ENCODE data around the gene PCDHGB3. TPM values are rescaled to one million over a fixed set of nuclear protein-coding genes. Genes with fewer than 3 reads are reported as not detected.
A peak's percentile ranks its signal among the peaks of the same experiment; 100 is the strongest.
"Not testable (repeated sequence)": the region's sequence is repeated elsewhere in the genome, so short reads cannot be mapped to it uniquely, and the experiment has no call there.

Gene PCDHGB3
- total RNA-seq, 1 donor from 2014 or later, result 7.6 TPM

GRCh38 chr5:141354900-141355469 lies 15.1 kb upstream of the PCDHGB3 start, which contains the start of gene PCDHGA4:
PCDHGA4 (plus strand) TSS chr5:141355021; CDS start chr5:141355108, 87 bp downstream.
- intact Hi-C loops (cut with DNase I), result no loop called here
- DNase-seq (no peak), ATAC-seq (ENCODE audit: poor library complexity) (no peak)

DNA sequence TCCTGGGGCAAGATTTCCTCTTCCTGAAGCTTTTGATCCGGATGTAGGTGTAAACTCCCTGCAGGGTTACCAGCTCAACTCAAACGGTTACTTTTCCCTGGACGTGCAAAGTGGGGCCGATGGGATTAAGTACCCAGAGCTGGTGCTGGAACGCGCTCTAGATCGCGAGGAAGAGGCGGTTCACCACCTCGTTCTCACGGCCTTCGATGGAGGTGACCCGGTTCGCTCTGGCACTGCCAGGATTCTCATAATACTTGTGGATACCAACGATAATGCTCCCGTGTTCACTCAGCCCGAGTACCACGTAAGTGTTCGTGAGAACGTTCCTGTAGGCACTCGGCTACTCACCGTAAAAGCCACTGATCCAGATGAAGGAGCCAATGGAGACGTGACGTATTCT lies 14.4 kb upstream of the PCDHGB3 start:
- no peak for ATAC-seq (ENCODE audit: poor library complexity)
- DNase-seq, result no peak
- intact Hi-C loops (cut with DNase I), result no loop called here

DNA sequence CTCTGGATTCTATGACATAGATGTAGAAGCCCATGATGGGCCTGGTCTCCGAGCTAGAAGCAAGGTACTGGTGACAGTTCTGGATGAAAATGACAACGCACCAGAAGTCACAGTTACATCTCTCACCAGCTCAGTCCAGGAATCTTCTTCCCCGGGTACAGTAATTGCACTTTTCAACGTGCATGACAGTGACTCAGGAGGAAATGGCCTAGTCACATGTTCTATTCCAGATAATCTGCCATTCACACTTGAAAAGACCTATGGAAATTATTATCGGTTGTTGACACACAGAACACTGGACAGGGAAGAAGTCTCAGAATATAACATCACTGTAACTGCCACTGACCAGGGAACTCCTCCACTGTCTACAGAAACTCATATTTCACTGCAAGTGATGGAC lies 13.9 kb upstream of the PCDHGB3 start:
- DNase-seq, result no peak
- no peak for ATAC-seq (ENCODE audit: poor library complexity)
- intact Hi-C loops (cut with DNase I), result no loop called here

DNA sequence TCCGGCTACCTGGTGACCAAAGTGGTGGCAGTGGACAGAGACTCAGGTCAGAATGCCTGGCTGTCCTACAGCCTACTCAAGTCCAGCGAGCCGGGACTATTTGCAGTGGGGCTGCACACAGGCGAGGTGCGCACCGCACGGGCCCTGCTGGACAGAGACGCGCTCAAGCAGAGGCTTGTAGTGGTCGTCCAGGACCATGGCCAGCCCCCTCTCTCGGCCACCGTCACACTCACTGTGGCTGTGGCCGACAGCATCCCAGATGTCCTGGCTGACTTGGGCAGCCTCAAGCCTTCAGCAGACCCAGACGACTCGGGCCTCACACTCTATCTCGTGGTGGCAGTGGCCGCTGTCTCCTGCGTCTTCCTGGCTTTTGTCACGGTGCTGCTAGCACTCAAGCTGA lies 13.1 kb upstream of the PCDHGB3 start:
- ATAC-seq (ENCODE audit: poor library complexity) (peak; percentile 7), DNase-seq (no peak)
- intact Hi-C loops (cut with DNase I), result no loop called here

DNA sequence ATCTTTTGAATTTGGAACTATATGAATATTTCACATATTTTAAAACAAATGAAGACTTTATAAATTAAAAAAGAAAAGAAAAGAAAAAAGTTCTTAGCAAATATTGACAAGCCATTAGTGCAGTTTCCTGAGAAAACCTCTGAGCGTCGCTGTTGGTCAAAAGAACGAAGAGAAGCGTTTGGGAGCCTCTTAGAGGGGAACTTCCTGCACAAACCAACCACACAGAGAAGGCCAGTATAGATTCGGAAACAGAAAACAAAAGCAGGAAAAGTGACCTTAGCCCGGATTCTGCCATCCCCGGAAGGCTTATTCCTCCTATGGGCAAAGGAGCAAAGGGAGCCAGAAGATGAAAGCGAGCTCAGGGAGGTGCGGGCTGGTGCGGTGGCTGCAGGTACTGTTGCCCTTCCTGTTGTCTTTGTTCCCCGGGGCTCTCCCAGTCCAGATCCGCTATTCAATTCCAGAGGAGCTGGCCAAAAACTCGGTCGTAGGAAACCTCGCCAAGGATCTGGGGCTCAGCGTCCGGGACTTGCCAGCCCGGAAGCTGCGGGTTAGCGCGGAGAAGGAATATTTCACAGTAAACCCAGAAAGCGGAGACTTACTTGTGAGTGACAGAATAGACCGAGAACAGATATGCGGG lies 10.1 kb upstream of the PCDHGB3 start, which contains the start of gene PCDHGB2:
TSS of gene PCDHGB2 (plus strand) at position 205 of the 637 bp plus-strand sequence. CDS start at position 347, 142 bp downstream.
- DNase-seq (no peak), ATAC-seq (ENCODE audit: poor library complexity) (peak; percentile 57)
- intact Hi-C loops (cut with DNase I), result no loop called here

- ATAC-seq (ENCODE audit: poor library complexity), result peak; percentile 21
- intact Hi-C loops (cut with DNase I), result no loop called here
- DNase-seq, result no peak
Measured at GRCh38 chr5:141360685-141361084, 9.4 kb upstream of the PCDHGB3 start.

DNA sequence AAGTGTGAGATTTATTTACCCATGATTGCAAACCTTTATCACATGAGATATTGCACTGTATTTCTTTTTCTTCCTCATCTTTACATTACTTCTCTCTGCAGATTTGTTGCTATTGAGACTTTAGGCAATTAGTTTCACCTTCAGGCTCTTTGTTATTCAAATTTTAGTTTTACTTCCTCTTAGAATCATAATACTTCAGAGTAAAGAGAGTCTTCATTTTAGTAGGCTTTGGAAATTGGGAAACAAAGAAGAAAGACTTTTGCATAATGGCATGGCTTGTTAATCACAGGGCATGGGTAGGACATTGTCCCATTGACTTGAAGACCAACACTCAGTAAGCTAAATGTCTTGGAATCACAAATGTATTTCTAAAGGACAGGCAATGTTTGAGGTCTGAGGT lies 7.3 kb upstream of the PCDHGB3 start:
- ATAC-seq (ENCODE audit: poor library complexity) (no peak), DNase-seq (no peak)
- intact Hi-C loops (cut with DNase I), result no loop called here

DNA sequence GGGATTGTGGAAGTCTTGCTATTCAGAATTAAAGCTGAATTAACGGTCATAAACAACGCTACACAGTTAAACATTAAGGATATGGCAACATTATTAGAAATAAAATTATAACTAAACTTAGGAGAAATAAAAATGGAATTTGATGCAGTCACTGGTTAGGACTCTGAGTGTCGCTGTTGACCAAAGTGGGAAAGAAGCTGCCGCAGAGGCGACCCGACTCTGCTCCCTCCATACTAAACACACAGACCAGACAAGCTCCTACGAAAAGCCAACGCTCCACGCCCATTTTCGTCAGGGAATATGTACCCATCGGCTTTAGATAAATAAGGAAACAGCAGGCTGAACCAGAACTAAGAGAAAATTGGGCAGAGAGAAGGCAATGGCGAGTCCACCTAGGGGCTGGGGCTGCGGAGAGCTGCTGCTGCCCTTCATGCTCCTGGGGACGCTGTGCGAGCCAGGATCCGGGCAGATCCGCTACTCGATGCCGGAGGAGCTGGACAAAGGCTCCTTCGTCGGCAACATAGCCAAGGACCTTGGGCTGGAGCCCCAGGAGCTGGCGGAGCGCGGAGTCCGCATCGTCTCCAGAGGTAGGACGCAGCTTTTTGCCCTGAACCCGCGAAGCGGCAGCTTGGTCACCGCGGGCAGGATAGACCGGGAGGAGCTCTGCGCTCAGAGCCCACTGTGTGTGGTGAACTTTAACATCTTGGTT lies 5.9 kb upstream of the PCDHGB3 start, which contains the start of gene PCDHGA5:
TSS of gene PCDHGA5 (plus strand) at position 211 of the 709 bp plus-strand sequence. CDS start at position 380, 169 bp downstream.
- intact Hi-C loops (cut with DNase I), result no loop called here
- DNase-seq (no peak), ATAC-seq (ENCODE audit: poor library complexity) (peak; percentile 64)

DNA sequence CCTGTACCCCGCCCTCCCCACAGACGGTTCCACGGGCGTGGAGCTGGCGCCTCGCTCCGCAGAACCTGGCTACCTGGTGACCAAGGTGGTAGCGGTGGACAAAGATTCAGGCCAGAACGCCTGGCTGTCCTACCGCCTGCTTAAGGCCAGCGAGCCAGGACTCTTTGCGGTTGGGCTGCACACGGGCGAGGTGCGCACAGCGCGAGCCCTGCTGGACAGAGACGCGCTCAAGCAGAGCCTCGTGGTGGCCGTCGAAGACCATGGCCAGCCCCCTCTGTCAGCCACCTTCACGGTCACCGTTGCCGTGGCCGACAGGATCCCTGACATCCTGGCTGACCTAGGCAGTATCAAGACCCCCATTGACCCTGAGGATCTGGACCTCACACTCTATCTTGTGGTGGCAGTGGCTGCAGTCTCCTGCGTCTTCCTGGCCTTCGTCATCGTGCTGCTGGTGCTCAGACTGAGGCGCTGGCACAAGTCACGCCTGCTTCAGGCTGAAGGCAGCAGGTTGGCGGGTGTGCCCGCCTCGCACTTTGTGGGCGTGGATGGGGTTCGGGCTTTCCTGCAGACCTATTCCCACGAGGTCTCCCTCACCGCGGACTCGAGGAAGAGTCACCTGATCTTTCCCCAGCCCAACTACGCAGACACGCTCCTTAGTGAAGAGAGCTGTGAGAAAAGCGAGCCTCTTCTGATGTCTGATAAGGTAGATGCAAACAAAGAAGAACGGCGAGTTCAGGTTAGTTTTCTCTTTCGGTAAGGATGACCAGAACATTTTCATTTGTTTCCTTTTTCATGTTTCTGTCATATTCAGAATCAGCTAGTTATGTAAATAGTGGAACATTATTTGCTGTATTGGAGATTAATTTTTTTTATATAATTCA lies 3.8 kb upstream of the PCDHGB3 start:
- intact Hi-C loops (cut with DNase I), result no loop called here
- ATAC-seq (ENCODE audit: poor library complexity) (no peak), DNase-seq (no peak)

DNA sequence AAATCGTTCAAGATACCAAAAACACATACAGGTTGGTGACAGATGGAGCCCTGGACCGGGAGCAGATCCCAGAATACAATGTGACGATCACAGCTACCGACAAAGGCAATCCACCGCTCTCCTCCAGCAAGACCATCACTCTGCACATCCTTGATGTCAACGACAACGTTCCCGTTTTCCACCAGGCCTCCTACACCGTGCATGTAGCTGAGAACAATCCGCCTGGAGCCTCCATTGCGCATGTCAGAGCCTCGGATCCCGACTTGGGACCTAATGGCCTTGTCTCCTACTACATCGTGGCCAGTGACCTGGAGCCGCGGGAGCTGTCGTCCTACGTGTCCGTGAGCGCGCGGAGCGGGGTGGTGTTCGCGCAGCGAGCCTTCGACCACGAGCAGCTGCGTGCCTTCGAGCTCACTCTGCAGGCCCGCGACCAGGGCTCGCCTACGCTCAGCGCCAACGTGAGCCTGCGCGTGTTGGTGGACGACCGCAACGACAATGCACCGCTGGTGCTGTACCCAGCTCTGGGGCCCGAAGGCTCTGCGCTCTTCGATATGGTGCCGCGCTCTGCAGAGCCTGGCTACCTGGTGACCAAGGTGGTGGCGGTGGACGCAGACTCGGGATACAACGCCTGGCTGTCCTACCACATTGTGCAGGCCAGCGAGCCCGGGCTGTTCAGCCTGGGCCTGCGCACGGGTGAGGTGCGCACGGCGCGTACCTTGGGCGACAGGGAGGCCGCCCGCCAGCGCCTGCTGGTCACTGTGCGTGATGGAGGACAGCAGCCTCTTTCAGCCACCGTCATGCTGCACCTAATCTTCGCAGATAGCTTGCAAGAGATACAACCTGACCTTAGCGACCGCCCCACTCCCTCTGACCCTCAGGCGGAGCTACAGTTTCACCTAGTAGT lies 1.8 kb downstream of the PCDHGB3 start:
- intact Hi-C loops (cut with DNase I), result no loop called here
- peak; percentile 55 for ATAC-seq (ENCODE audit: poor library complexity)

DNA sequence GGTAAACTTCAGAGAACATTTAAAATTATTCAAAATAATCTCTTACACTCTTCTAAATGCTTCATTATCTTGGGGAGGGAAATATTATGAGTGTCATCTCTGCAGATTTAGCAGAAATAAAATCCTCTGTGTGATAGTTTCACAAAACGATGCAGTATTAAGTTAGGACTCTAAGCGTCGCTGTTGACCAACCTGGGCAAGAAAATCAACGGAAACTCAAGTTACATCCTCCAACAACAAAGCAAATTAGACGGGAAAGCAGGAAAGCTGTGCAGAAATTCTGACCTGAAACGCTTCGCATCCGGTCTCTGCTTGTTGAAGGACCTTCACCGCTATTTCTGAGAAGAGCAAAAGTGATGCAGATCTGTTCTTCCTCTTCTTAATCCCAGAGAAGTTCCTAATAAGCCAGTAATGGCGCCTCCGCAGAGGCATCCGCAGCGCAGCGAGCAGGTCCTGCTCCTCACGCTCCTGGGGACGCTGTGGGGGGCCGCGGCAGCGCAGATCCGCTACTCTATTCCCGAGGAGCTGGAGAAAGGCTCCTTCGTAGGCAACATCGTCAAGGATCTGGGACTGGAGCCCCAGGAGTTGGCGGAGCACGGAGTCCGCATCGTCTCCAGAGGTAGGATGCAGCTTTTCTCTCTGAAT lies 3.8 kb downstream of the PCDHGB3 start, which contains the start of gene PCDHGA6:
TSS of gene PCDHGA6 (plus strand) at position 219 of the 645 bp plus-strand sequence. CDS start at position 412, 193 bp downstream.
- DNase-seq (no peak), ATAC-seq (ENCODE audit: poor library complexity) (peak; percentile 37)
- intact Hi-C loops (cut with DNase I), result no loop called here

More for the DNA sequence above, 1.8 kb downstream of the PCDHGB3 start:
- DNase-seq, result no peak

GRCh38 chr5:141374627-141375026 lies 4.6 kb downstream of the PCDHGB3 start:
- peak; percentile 72 for ATAC-seq (ENCODE audit: poor library complexity)
- no peak for DNase-seq
- intact Hi-C loops (cut with DNase I), result no loop called here

- intact Hi-C loops (cut with DNase I); ATAC-seq (ENCODE audit: poor library complexity); DNase-seq: not testable (repeated sequence)
Measured at GRCh38 chr5:141375444-141376155, 5.6 kb downstream of the PCDHGB3 start.

DNA sequence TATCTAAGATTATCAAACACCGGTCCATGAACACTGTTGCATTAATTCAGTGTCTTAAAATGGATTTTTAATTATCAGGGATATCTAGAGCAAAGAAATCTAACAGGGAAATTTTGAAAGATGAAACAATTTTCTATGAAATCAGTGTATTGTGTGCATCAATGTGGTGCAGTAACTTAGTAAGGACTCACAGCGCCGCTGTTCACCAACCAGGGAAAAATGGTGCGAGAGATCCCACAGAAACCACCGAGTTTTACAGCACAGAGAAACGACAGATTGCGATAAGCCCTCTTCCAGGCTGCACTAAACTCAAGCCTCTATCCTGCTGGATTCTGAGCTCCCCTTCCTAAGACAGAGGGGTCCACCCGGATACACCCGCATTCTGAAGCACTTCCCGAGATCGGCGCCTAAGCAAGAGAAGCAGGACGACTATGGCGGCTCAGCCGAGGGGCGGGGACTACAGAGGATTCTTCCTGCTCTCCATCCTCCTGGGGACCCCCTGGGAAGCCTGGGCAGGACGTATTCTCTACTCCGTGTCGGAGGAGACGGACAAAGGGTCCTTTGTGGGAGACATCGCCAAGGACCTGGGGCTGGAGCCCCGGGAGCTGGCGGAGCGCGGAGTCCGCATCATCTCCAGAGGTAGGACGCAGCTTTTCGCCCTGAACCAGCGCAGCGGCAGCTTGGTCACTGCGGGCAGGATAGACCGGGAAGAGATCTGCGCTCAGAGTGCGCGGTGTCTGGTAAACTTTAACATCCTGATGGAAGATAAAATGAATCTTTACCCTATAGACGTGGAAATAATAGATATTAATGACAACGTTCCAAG lies 12.6 kb downstream of the PCDHGB3 start, which contains the start of gene PCDHGA7:
TSS of gene PCDHGA7 (plus strand) at position 274 of the 826 bp plus-strand sequence. CDS start at position 432, 158 bp downstream.
- intact Hi-C loops (cut with DNase I), result no loop called here
- ATAC-seq (ENCODE audit: poor library complexity) (peak; percentile 34), DNase-seq (no peak)

GRCh38 chr5:141383345-141383744 lies 13.3 kb downstream of the PCDHGB3 start:
- no peak for DNase-seq
- no peak for ATAC-seq (ENCODE audit: poor library complexity)
- intact Hi-C loops (cut with DNase I), result no loop called here
